Stimulated activated naive CD4-positive, alpha-beta T cell (primary cell): Measurements from ENCODE around the gene GSTO1.
A peak's percentile ranks its signal among the peaks of the same experiment; 100 is the strongest.

Experiments
- DNase-seq, 6 experiments: peaks; one replicate each; lab custom pipeline; 2025; lab: John Stamatoyannopoulos, UW

Gene GSTO1

DNA sequence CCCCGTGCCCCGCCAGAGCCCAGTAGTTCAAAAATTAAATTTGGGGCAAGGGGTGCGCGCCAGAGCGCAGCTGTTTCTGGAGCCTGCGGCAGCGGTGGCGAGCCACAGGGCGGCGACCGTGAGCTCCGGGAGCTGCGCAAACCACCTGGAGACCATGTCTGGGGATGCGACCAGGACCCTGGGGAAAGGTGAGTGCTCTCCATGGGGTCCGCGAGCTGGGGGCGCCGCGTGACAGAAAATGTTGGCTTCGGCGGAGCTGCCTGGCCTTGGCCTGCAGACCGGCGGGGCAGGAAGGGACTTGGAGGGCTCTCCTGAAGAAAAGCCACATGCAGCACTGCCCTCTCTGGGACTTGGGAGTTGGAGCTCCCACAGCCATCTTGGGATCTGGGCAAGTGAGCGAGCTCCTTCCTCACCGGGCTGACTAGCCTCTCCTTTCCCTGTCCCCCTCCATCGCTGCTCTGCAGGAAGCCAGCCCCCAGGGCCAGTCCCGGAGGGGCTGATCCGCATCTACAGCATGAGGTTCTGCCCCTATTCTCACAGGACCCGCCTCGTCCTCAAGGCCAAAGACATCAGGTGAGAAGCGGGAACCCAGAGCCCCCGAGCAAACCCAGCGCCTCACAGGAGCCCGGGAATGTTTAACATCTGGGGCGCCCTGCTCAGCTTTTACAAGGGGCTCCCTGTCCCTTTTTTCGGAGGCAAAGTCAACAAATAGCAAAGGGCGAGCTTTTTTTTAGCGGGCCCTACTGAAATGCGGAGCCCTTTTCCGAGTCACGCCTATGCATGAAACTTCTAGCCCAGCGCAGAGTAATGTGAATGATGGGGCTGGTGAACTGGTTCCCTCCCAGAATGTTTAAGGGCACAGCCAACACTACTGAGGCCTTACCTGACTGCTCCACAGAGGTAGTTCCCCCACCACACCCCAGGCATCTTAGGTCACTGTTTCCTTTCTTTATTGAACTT, 20.4 kb downstream of the GSTO1 start:
- peak in 5 of 6 experiments; percentile 6 to 36 (median 29) for DNase-seq

DNA sequence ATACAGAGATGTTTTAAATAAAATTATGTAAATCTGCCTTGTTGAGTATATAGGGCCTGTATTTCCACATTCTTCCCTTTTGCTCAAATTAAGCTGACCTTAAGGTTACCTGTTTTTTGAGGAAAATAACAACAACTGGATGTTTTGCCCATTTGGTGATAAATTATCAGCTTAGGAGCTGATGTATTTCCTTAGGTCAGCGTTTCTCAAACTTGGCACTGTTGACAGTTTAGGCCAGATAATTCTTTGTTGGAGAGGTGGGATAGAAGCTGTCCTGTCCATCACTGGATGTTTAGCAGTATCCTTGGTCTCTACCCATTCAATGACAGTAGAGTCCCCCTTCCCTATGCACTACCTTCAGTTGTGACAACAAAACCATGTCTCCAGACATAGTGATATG, 21.5 kb downstream of the GSTO1 start:
- DNase-seq, result no peak

DNA sequence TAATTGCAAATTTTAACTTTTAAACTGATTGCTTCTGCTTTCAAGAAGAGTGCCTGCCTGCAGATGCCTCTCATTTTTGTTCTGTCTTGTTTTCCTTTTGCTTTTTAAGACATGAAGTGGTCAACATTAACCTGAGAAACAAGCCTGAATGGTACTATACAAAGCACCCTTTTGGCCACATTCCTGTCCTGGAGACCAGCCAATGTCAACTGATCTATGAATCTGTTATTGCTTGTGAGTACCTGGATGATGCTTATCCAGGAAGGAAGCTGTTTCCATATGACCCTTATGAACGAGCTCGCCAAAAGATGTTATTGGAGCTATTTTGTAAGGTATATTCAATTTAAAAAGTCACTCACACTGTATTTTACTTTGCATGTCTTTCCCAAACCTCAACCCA, 23.1 kb downstream of the GSTO1 start:
- no peak for DNase-seq

DNA sequence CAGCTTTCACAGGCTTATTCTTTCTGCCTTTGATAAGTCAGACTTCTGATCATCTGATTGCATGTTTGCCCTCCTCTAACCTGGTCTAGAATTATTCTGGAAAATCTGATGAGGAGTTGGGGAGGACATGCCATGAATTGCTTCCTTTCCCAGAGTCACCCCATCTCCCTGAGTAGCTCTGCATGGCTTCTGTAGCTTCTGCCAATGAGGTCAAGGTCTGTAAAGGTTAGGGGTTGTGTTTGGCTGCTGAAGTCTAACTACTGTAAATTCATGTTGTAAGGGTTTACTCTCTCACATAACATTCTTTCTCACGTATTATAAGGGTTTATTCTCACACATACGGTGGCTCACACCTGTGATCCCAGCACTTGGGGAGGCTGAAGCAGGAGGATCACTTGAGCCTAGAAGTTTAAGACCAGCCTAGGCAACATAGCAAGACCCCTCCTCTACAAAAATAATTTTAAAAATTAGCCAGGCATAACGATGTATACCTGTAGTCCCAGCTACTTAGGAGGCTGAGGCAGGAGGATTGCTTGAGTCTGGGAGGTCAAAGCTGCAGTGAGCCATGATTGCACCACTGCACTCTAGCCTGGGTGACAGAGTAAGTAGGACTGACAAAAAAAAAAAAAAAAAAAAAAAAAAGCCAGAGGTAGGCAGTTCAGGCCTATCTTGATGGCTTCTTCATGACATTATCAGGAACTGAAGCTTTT, 25.0 kb downstream of the GSTO1 start:
- DNase-seq, result no peak

DNA sequence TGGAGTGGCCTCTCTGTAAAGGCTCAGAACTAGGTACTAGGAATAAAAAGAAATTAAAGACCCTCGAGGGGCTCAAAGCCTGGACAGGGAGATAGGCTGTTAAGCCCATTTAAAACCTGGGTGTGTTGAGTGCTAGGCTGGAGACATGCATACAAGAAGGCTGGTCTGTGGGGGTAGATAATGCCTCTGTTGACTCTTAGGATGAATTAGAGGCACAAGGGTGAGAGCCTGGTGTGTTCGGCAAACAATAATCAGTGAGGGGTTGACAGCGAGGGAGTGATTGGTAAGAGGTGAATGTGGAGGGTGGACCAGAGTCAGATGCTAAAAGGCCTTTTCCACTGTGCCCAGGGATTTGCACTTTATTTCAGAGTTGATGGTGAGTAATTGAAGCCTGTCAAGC, 27.0 kb downstream of the GSTO1 start:
- DNase-seq, result no peak

DNA sequence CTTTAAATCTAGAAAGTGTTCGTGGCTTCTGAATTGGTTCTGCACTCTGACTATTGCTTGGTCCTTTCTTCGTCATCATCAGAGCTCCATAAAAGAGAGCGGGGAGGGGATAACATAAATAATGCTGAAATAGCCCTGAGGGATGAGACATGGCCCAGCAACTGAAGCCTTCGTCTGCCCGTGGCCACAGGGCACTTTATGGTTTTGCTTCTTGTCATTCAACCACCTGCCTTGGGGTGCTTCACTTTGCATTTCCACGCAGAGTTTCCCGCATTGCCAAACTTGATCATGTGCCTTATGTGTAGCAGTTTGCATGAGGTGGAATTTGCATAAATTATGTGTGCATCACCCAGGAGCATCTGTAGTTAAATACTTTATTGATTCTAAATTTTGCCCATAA, 30.2 kb downstream of the GSTO1 start:
- DNase-seq, result no peak

DNA sequence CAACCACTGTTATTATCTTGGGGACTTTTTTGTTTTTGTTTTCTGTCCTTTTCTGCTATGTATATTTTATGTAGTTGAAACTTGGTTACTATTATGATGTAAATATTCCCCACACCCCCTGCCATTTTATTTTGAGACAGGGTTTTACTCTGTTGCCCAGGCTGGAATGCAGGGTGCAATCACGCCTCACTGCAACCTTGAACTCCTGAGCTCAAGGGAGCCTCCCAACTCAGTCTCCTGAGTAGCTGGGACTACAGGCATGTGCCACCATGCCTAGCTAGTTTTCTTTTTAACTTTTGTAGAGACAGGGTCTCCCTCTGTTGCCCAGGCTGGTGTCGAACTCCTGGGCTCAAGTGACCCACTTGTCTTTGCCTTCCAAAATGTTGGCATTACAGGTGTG, 32.2 kb downstream of the GSTO1 start:
- no peak for DNase-seq

DNA sequence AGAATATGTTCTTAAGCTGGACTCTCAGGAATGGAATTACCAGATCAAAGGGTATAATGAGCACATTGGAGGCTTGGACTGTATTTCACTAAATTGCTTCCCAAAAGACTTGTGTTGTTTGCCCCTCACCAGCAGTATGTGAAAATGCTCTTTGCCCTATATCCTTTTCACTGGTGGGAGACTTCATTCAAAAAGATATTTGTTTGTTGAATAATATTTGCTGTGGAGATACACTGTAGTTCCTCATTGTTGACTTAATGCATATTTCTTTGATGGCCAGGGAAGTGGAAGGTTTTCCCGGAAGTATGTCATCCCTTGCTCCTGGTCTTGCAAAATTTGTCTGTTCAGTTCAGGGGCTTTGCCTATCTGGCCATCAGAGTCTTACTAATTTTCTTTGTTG, 33.7 kb downstream of the GSTO1 start:
- DNase-seq, result no peak

DNA sequence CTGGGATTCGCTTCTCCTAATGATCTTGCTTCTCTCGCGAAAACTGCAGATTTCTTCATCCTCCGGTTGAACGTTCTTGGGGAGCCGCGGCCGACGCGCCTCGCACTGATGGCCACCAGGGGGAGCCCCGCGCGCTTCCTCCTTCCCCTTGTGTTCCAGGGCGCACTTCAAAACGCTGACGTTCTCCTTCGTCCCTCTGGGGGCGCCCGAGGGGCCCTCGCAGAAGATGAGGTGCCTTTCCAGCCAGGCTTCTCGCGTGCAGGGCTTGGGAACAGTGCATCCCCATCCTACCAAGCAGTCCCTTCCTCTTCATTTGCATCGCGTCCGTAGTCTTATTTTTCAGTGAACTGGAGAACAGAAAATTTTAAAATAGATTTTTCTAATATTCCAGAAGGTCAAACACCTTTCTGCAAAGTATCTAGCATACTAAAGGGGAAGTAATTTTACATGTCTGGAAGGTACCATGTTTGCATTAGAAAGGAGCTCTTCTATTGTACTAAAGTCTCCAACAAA, 36.8 kb downstream of the GSTO1 start:
- DNase-seq, result peak; percentile 77 to 91 (median 82)

DNA sequence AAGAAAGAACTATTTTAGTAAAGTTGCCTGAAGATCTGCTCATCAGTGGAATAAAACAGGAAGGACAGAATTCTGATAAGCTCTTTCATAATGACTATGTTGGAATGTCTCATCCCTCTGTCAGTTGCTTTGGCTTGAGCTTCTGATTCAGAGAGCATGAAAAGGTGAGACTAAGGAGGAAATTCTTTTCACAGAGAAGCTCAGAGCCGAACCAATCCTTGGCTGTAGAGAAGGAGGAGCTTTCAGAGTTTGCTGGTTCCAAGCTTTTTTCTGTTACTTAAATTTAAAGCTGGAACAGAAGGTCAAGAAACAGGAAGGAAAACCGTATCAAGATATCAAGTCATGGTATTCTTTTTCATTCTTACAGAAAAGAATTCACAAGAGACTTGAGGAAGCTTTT, 38.3 kb downstream of the GSTO1 start:
- no peak for DNase-seq

DNA sequence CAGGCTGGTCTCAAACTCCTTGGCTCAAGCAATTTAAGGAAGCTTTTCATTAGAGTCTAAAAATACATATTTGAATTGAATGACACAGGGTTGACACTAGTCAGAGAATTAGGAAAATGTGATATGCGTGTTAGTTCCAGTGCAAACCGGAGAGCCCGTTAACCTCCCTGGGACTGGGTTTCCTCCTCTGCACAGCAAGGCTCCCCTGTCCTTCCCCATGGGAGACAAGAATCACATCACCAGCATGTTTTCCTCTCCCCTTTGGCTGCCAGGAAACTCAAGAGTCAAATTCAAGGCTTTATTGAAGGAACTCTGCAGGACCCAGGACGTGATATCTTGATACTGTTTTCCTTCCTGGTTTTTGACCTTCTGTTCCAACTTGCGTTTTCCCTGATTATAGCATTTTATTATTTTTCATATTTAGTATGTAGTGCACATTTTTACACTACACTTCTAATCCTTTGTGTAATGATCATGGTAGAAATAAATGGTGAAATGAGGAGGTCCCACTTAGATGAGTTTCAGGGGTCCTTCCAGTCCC, 39.2 kb downstream of the GSTO1 start:
- DNase-seq, result no peak

DNA sequence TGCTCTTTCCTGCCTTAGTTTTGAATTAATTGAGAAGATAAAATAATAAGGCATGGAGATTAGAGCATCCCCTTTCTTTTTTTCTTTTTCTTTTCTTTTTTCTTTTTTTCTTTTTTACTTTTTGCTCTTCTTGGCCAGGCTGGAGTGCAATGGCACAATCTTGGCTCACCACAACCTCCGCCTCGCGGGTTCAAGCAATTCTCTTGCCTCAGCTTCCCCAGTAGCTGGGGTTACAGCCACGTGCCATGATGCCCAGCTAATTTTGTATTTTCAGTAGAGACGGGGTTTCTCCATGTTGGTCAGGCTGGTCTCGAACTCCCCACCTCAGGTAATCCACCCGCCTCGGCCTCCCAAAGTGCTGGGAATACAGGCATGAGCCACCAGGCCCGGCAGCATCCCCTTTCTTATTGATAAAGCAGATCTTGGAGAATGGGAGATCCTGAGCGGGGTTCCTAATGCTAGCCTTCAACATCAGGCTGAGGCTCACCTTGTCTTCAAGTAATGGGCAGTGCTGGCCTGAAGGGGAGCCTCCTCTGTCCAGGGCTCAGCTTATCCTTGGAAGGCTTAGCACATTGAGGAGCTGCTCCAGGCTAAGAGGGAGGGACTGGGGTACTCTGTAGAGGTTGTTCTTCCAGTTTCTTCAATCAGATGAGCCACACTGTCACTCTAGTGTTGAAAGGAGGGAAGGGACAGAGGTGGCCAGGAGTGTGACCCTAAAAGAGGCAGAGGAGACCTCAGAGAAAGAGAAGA, 42.2 kb downstream of the GSTO1 start:
- DNase-seq, result no peak

DNA sequence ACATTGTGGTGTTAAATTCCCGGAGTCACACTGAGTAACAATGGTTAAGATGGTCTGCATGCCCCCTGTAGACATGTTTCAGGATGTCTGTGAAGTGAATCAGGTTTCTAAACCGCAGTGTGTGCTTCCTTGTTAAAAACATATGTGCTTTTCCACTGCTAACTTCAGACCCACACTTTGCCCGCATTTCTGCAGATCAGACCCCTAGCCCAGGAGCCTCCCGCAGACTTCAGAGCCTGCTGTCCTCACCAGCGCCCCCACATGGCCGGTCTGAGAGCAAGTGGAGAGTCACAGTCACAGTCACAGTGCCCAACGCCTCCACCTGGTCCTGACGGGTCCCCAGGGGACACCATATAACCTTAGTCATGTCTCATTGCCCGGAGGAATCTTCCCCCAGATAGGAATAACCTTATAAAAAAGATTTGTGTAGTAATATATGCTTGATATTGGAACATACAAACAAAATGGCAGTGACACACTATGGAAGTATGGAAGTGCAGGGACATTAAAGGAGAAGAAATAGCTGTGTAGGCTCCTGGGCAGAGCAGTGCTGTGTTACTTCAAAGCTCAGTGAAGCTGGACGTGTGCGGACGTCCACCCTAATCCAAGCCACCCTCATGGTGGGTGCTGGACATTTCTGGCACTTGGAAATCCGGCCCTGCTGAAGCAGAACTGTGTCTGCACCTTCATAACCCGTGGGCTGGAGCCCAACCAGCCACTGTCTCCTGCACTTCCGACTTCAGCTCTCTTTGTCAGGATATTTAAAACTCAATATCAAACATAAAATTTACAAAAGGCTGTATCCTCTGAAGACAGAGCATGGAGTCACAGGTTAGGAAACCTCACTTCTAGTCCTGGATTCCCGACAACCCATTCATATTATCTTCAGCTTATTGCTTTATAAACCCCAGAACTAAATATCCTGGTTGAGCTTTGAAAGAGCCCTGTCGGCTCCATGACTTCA, 43.3 kb downstream of the GSTO1 start:
- DNase-seq, result peak in 1 of 6 experiments; percentile 22

DNA sequence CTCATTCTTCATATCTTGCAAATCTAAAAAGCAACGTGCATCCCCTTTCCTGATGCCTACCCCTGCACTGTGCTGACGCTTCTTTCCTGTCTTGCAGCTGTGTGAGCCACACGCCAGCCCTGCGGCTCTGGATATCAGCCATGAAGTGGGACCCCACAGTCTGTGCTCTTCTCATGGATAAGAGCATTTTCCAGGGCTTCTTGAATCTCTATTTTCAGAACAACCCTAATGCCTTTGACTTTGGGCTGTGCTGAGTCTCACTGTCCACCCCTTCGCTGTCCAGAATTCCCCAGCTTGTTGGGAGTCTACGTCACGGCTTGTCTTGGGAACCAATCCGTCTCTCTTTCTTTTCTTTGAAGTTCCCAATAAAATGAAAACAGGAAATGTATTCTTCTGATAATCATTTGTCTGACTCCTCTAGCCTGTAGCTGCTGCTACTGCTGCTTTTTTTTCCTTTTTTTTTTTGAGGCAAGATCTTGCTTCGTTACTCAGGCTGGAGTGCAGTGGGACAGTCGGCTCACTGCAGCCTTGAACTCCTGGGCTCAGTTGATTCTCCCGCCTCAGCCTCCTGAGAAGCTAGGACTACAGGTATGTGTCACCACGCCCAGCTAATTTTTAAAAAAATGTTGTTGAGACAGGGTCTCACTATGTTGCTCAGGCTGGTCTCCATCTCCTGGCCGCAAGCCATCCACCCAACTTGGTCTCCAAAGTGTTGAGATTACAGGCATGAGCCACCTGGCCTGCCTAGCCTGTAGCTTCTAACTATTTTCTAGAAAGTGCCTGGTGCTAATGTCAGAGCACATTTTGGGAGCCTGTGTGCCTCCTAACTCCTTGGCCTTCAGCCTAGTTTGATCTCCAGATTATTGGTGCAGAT, 44.6 kb downstream of the GSTO1 start:
- no peak for DNase-seq

DNA sequence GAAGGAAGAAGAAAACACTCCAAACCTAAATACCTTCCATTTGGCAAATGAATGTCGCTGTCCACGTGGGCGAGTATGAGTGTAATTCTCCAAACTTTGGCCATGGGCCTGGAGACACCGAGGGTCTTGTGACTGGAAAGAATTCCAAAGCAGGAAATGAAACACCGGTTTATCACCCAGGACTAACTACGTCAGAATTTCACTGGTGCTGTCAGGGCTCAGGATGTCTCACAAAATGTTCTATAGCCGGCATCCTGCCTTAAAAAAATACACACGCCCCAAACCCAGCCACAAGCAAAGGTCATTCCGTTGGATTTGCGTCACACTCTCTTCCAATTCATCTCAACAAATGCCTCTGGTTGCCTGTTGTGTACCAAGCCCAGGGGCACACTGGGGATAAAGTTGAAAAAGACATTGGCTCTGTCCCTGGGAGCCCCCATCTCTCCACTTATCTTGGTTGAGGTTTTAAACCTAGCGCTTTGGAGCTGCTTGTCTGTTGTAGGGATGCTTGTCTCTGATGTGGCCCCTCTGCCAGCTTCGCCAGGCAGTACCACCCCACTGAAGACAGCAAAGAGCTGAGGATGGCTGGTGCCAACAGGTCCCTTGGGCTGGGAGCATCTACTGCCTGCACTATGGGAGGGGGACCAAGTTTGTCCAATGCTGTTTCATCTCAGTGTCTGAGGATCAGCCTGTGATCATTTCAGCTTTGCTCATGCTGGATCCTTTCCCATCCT, 45.5 kb downstream of the GSTO1 start:
- peak in 4 of 6 experiments; percentile 21 to 62 (median 60) for DNase-seq

DNA sequence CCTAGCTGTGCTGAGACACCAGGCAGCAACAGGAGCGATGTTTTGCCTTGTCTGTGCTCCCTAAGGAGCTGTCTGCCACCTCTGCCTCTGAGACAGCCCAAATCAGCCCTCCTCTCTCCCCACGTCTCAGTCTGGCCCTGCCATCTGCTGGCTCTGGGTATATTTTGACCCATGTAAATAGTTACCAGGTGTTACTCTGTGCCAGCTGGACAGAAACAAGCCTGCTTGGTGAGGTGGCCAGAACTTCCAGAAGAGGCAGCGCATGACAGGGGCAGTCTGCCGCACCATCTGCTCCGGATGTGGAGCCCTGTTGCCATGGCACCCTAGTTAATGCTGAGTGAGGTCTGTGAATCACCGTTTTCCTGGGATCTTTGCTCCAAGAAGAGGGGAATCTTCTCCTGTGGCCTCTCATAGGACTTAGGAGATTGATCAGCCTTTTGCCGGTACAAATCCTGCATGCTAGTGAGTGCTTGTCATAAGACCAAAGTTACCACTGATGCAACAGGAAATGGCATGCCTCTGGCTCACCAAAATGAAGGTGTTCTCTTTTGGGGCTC, 46.1 kb downstream of the GSTO1 start:
- DNase-seq, result peak in 3 of 6 experiments; percentile 5 to 48 (median 28)

DNA sequence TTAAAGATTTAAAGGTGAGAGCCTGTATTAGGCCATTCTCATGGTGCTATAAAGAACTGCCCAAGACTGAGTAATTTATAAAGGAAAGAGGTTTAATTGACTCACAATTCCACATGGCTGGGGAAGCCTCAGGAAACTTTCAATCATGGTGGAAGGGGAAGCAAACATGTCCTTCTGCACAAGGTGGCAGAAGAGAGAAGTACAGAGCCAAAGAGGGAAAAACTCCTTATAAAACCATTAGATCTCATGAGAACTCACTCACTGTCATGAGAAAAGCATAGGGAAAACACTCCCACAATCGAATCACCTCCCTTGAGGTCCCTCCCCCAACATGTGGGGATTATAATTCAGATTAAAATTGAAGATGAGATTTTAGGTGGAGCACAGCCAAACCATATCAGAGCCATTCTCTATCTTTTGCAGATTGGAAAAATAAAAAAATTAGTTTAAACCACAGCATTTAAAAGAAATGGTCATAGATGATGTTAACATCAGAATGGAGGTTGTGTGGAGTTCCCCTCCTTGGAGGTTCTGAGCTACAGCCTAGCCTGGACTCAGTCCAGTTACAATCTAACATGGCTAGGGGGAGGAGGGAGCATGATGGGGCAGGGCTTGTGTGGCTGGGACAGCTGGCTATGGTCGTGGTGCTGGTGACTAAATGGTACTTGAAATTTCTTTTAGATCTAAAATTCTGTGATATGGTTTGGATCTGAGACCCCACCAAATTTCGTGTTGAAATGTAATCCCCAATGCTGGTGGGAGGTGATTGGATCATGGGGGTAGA, 47.4 kb downstream of the GSTO1 start:
- no peak for DNase-seq
